GM19240 (cell line): ENCODE data around the gene ANKS1B.
"Not testable (repeated sequence)": the region's sequence is repeated elsewhere in the genome, so short reads cannot be mapped to it uniquely, and the experiment has no call there.

ENCODE experiments used
- DNase-seq: peaks from one replicate; pipeline ENCODE4 v3.0.0; 2011; ENCODE audit warnings: low spot score; ENCODE audit not compliant: insufficient read length

ANKS1B gene

GRCh38 chr12:99383258-99383657 lies 601.5 kb downstream of the ANKS1B start:
- no peak for DNase-seq

- peak; percentile 14 for DNase-seq
Measured at GRCh38 chr12:99381992-99382391, 602.7 kb downstream of the ANKS1B start.

GRCh38 chr12:99380701-99381100 lies 604.0 kb downstream of the ANKS1B start:
- DNase-seq = no peak

GRCh38 chr12:99374023-99374422 lies 610.7 kb downstream of the ANKS1B start:
- DNase-seq = no peak

GRCh38 chr12:99372257-99372920 lies 612.3 kb downstream of the ANKS1B start:
- no peak for DNase-seq

- no peak for DNase-seq
Measured at GRCh38 chr12:99370421-99371138, 614.2 kb downstream of the ANKS1B start.

GRCh38 chr12:99367181-99367580 lies 617.6 kb downstream of the ANKS1B start:
- DNase-seq = no peak

- no peak for DNase-seq
Measured at GRCh38 chr12:99352269-99352668, 632.5 kb downstream of the ANKS1B start.

- no peak for DNase-seq
Measured at GRCh38 chr12:99343960-99344359, 640.8 kb downstream of the ANKS1B start.

GRCh38 chr12:99339663-99340062 lies 645.1 kb downstream of the ANKS1B start:
- no peak for DNase-seq

- no peak for DNase-seq
Measured at GRCh38 chr12:99334285-99335056, 650.3 kb downstream of the ANKS1B start.

- no peak for DNase-seq
Measured at GRCh38 chr12:99332936-99333591, 651.7 kb downstream of the ANKS1B start.

GRCh38 chr12:99330216-99330615 lies 654.5 kb downstream of the ANKS1B start:
- no peak for DNase-seq

GRCh38 chr12:99321210-99321609 lies 663.5 kb downstream of the ANKS1B start:
- DNase-seq = not testable (repeated sequence)

GRCh38 chr12:99311373-99311772 lies 673.4 kb downstream of the ANKS1B start:
- no peak for DNase-seq

- no peak for DNase-seq
Measured at GRCh38 chr12:99309812-99310211, 674.9 kb downstream of the ANKS1B start.

GRCh38 chr12:99302874-99303273 lies 681.9 kb downstream of the ANKS1B start:
- DNase-seq = no peak

- DNase-seq = no peak
Measured at GRCh38 chr12:99287136-99287535, 697.6 kb downstream of the ANKS1B start.

GRCh38 chr12:99284161-99284560 lies 700.6 kb downstream of the ANKS1B start:
- no peak for DNase-seq

- DNase-seq = no peak
Measured at GRCh38 chr12:99282624-99283023, 702.1 kb downstream of the ANKS1B start.

- DNase-seq = no peak
Measured at GRCh38 chr12:99282086-99282485, 702.6 kb downstream of the ANKS1B start.

GRCh38 chr12:99281277-99281676 lies 703.5 kb downstream of the ANKS1B start:
- no peak for DNase-seq
